ENCODE measurements around the gene MANSC4.

GRCh38 chr12:27785882-27786570, 6.0 kb upstream of the MANSC4 start:
- TF ChIP-seq, protein P1, sequence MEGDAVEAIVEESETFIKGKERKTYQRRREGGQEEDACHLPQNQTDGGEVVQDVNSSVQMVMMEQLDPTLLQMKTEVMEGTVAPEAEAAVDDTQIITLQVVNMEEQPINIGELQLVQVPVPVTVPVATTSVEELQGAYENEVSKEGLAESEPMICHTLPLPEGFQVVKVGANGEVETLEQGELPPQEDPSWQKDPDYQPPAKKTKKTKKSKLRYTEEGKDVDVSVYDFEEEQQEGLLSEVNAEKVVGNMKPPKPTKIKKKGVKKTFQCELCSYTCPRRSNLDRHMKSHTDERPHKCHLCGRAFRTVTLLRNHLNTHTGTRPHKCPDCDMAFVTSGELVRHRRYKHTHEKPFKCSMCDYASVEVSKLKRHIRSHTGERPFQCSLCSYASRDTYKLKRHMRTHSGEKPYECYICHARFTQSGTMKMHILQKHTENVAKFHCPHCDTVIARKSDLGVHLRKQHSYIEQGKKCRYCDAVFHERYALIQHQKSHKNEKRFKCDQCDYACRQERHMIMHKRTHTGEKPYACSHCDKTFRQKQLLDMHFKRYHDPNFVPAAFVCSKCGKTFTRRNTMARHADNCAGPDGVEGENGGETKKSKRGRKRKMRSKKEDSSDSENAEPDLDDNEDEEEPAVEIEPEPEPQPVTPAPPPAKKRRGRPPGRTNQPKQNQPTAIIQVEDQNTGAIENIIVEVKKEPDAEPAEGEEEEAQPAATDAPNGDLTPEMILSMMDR (conservative IDR thresholded peaks at IDR 0.05 in 1 of 2, IDR thresholded peaks at IDR 0.05 in 1 of 2; ENCODE audit: low read depth in 1 of 2, low read length in 2 of 2), result no peak
- TF ChIP-seq EZH2 (IDR thresholded peaks at IDR 0.05; ENCODE audit: low read length, missing control alignments), result no peak
